ENCODE data around the gene C18orf54.

C18orf54 gene

GRCh38 chr18:54329787-54330186 lies 27.9 kb upstream of the C18orf54 start:
- no peak for TF ChIP-seq CTCF (IDR thresholded peaks at IDR 0.05)
- H3K27ac ChIP-seq, result no peak overlapping the region
- H3K4me1 ChIP-seq (ENCODE audit: control insufficient read depth in 1 of 2, insufficient read depth in 1 of 2, low read depth in 1 of 2, low read length in 1 of 2), result no peaks in the 10 kb centered on the region
- H3K4me3 ChIP-seq (ENCODE audit: low read depth in 1 of 2, low read length in 1 of 2), result no peak overlapping the region
- peaks cover 17% of the 10 kb centered on the region for H3K27me3 ChIP-seq
- H3K9me3 ChIP-seq, result no peaks in the 10 kb centered on the region
- no peaks in the 10 kb centered on the region for H3K36me3 ChIP-seq

GRCh38 chr18:54330768-54331548 lies 26.7 kb upstream of the C18orf54 start:
- no peak for TF ChIP-seq CTCF (IDR thresholded peaks at IDR 0.05)
- no peaks in the 10 kb centered on the region for H3K9me3 ChIP-seq
- H3K4me3 ChIP-seq (ENCODE audit: low read depth in 1 of 2, low read length in 1 of 2), result no peak overlapping the region
- no peaks in the 10 kb centered on the region for H3K36me3 ChIP-seq
- H3K27me3 ChIP-seq, result peaks cover 17% of the 10 kb centered on the region
- no peak overlapping the region for H3K27ac ChIP-seq
- no peaks in the 10 kb centered on the region for H3K4me1 ChIP-seq (ENCODE audit: control insufficient read depth in 1 of 2, insufficient read depth in 1 of 2, low read depth in 1 of 2, low read length in 1 of 2)

GRCh38 chr18:54335638-54336173 lies 22.0 kb upstream of the C18orf54 start:
- Histone ChIP-seq H3K27ac (no peak overlapping the region), H3K9me3 (no peaks in the 10 kb centered on the region), H3K36me3 (no peaks in the 10 kb centered on the region), H3K4me3 (ENCODE audit: low read depth in 1 of 2, low read length in 1 of 2) (no peak overlapping the region), H3K4me1 (ENCODE audit: control insufficient read depth in 1 of 2, insufficient read depth in 1 of 2, low read depth in 1 of 2, low read length in 1 of 2) (no peaks in the 10 kb centered on the region), H3K27me3 (peaks cover 4% of the 10 kb centered on the region)
- TF ChIP-seq CTCF (IDR thresholded peaks at IDR 0.05), result no peak

- no peaks in the 10 kb centered on the region for H3K36me3 ChIP-seq
- H3K27ac ChIP-seq, result no peak overlapping the region
- no peaks in the 10 kb centered on the region for H3K27me3 ChIP-seq
- H3K9me3 ChIP-seq, result no peaks in the 10 kb centered on the region
- TF ChIP-seq CTCF (IDR thresholded peaks at IDR 0.05), result no peak
- no peaks in the 10 kb centered on the region for H3K4me1 ChIP-seq (ENCODE audit: control insufficient read depth in 1 of 2, insufficient read depth in 1 of 2, low read depth in 1 of 2, low read length in 1 of 2)
- no peak overlapping the region for H3K4me3 ChIP-seq (ENCODE audit: low read depth in 1 of 2, low read length in 1 of 2)
These were observed 19.5 kb upstream of the C18orf54 start for GRCh38 chr18:54338230-54338629.

GRCh38 chr18:54351186-54351585 lies 6.5 kb upstream of the C18orf54 start:
- peaks cover 48% of the 10 kb centered on the region for H3K27me3 ChIP-seq
- H3K36me3 ChIP-seq, result no peaks in the 10 kb centered on the region
- no peak overlapping the region for H3K27ac ChIP-seq
- TF ChIP-seq CTCF (IDR thresholded peaks at IDR 0.05), result no peak
- H3K4me3 ChIP-seq (ENCODE audit: low read depth in 1 of 2, low read length in 1 of 2), result no peak overlapping the region
- no peaks in the 10 kb centered on the region for H3K9me3 ChIP-seq
- peaks cover 0 to 8% of the 10 kb centered on the region in 2 experiments for H3K4me1 ChIP-seq (ENCODE audit: control insufficient read depth in 1 of 2, insufficient read depth in 1 of 2, low read depth in 1 of 2, low read length in 1 of 2)

All from neutrophil (primary cell).